Loucy (cell line): ENCODE data around the gene RASGRP2.

Source experiments
- H2AFZ ChIP-seq: fragments of 200-600 bp; sonication (generic); 2 replicates; pipeline ENCODE4 v1.6.0; 2016; ENCODE audit warnings: antibody characterized with exemption, mild to moderate bottlenecking, low read length, moderate library complexity
- H3F3A ChIP-seq: fragments of 200-600 bp; 2 replicates; pipeline ENCODE4 v1.6.0; 2016; ENCODE audit warnings: antibody characterized with exemption, low read depth, mild to moderate bottlenecking
- H3K27me3 ChIP-seq: fragments of 200-600 bp; sonication (generic); 2 replicates; pipeline ENCODE4 v1.6.1; 2014; ENCODE audit warnings: low read length, mild to moderate bottlenecking; ENCODE audit not compliant: insufficient read depth, poor library complexity, severe bottlenecking
- H3K36me3 ChIP-seq: fragments of 200-600 bp; sonication (generic); 2 replicates; pipeline ENCODE4 v1.6.1; 2016; ENCODE audit warnings: low read length; ENCODE audit not compliant: insufficient read depth
- H3K4me1 ChIP-seq: fragments of 200-600 bp; sonication (generic); 2 replicates; pipeline ENCODE4 v1.5.1; 2014; ENCODE audit warnings: low read length, mild to moderate bottlenecking; ENCODE audit not compliant: insufficient read depth, poor library complexity, severe bottlenecking
- H3K4me2 ChIP-seq: fragments of 200-600 bp; sonication (generic); 2 replicates; pipeline ENCODE4 v1.6.0; 2014; ENCODE audit warnings: antibody characterized with exemption, low read length, low read depth, mild to moderate bottlenecking; ENCODE audit not compliant: poor library complexity, severe bottlenecking
- H3K4me3 ChIP-seq: fragments of 200-600 bp; sonication (generic); 2 replicates; pipeline ENCODE4 v1.5.1; 2014; ENCODE audit warnings: low read length, mild to moderate bottlenecking, mixed read lengths; ENCODE audit not compliant: poor library complexity, severe bottlenecking
- H3K79me2 ChIP-seq: fragments of 200-600 bp; sonication (generic); 2 replicates; pipeline ENCODE4 v1.6.1; 2014; ENCODE audit warnings: low read length; ENCODE audit not compliant: insufficient read depth
- H3K9ac ChIP-seq: fragments of 200-600 bp; sonication (generic); 2 replicates; pipeline ENCODE4 v1.6.0; 2014; ENCODE audit warnings: mild to moderate bottlenecking, low read depth, low read length, moderate library complexity; ENCODE audit not compliant: poor library complexity, severe bottlenecking
- H3K9me2 ChIP-seq: fragments of 200-600 bp; sonication (generic); replicated peaks from 2 replicates; pipeline ENCODE4 v1.6.1; 2016; ENCODE audit warnings: low read depth, low read length, mixed read lengths
- H3K9me3 ChIP-seq: fragments of 200-600 bp; sonication (generic); 2 replicates; pipeline ENCODE4 v1.6.1; 2014; ENCODE audit warnings: mild to moderate bottlenecking, antibody characterized with exemption, low read length, low read depth; ENCODE audit not compliant: insufficient read depth
- H4K20me1 ChIP-seq: fragments of 200-600 bp; sonication (generic); 2 replicates; pipeline ENCODE4 v1.6.0; 2014; ENCODE audit warnings: antibody characterized with exemption, low read length, mild to moderate bottlenecking; ENCODE audit not compliant: insufficient read depth, poor library complexity, severe bottlenecking
- EZH2phosphoT487 ChIP-seq: fragments of 200-600 bp; IDR thresholded peaks from 2 replicates; pipeline ENCODE4 v1.6.1; 2018; ENCODE audit warnings: antibody characterized with exemption, mild to moderate bottlenecking, moderate library complexity, borderline replicate concordance
- TF ChIP-seq, protein P1 (sequence below): fragments of 200-600 bp; sonication (generic); conservative IDR thresholded peaks from 2 replicates; pipeline ENCODE4 v1.5.1; 2014; ENCODE audit warnings: mild to moderate bottlenecking, antibody characterized with exemption, low read length

The RASGRP2 gene

DNA sequence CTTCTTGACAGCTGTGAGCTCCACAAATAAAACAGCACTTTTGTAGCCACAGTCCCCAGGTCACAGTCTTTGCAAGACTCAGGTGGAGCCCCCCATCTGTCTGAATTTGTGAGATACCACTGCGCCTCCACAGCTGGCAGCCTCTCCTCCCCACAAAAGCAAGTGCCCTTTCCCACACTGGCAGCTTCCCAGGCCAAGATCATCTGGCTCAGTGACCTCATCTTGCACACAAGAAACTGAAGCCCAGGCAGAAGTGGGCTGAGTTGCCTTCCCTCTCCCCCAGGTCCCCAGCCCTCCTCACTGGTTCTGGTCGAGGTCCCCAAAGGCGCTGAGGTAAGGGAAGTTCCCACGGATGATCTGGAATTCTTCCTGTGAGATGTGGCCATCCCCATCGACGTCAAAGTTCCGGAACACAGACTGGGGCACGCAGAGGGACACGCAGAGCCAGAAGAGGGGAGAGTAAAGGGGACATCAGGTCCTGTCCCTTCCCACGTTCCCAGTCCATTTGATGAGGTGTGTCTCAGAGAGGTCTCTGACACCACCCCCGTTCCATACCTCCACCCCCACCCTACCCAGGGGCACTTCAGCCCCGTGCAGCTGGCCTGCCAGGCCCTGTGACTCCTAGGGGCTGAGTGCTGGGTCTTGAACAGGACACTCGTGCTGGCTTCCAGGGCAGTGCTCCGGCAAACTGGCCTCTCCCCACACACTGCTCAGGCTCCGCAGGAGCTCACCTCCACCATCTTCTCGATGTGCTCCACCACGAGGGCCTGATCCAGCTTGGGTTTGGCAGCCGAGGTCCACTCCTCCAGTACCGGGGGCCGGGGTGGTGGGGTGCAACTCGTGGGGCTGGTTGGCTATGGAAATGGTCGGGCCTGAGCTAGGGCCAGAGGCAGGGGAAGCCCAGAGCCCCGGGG is 8.9 kb downstream of the RASGRP2 start:
- TF ChIP-seq, protein P1, sequence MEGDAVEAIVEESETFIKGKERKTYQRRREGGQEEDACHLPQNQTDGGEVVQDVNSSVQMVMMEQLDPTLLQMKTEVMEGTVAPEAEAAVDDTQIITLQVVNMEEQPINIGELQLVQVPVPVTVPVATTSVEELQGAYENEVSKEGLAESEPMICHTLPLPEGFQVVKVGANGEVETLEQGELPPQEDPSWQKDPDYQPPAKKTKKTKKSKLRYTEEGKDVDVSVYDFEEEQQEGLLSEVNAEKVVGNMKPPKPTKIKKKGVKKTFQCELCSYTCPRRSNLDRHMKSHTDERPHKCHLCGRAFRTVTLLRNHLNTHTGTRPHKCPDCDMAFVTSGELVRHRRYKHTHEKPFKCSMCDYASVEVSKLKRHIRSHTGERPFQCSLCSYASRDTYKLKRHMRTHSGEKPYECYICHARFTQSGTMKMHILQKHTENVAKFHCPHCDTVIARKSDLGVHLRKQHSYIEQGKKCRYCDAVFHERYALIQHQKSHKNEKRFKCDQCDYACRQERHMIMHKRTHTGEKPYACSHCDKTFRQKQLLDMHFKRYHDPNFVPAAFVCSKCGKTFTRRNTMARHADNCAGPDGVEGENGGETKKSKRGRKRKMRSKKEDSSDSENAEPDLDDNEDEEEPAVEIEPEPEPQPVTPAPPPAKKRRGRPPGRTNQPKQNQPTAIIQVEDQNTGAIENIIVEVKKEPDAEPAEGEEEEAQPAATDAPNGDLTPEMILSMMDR, result no peak
- TF ChIP-seq EZH2phosphoT487, result no peak
- Histone ChIP-seq H3K4me1 (no peaks in the 10 kb centered on the region), H3K9me2 (no peaks in the 10 kb centered on the region), H3K9ac (no peak overlapping the region), H3K27me3 (no peaks in the 10 kb centered on the region), H3K4me3 (no peak overlapping the region), H3K79me2 (no peaks in the 10 kb centered on the region), H3K36me3 (peaks cover 19% of the 10 kb centered on the region; the same call in 1 of the 2 replicates), H3K4me2 (no peak overlapping the region), H3K9me3 (no peaks in the 10 kb centered on the region), H3F3A (no peaks in the 10 kb centered on the region), H4K20me1 (no peaks in the 10 kb centered on the region), H2AFZ (no peak overlapping the region)

DNA sequence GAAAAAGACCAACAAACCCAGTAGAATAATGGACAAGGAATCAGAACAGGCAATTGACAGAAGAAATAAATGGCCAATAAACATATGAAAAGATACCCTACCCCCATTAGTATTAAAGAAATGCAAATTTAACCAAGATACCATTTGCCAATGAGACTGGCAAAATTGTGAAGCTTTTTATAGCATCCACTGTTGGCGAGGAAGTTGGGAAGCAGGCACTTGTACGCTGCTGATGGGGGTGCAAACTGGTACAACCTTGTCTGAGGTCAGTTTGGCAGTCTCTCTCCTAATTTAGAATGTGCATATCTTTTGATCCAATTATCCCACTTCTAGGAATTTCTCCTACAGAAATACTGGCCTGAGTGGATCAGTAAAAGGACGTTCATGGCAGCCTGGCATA is 12.3 kb downstream of the RASGRP2 start:
- H3K4me1 ChIP-seq, result no peaks in the 10 kb centered on the region
- peaks cover 18% of the 10 kb centered on the region; the same call in 1 of the 2 replicates for H3K36me3 ChIP-seq
- H3K9me3 ChIP-seq, result no peaks in the 10 kb centered on the region
- no peak overlapping the region for H3K9ac ChIP-seq
- H2AFZ ChIP-seq, result no peak overlapping the region
- H3K4me3 ChIP-seq, result no peak overlapping the region
- no peak overlapping the region for H3K4me2 ChIP-seq
- no peaks in the 10 kb centered on the region for H4K20me1 ChIP-seq
- H3F3A ChIP-seq, result no peaks in the 10 kb centered on the region
- TF ChIP-seq EZH2phosphoT487, result no peak
- TF ChIP-seq, protein P1, result no peak
- H3K27me3 ChIP-seq, result no peaks in the 10 kb centered on the region
- no peaks in the 10 kb centered on the region for H3K9me2 ChIP-seq
- H3K79me2 ChIP-seq, result no peaks in the 10 kb centered on the region

DNA sequence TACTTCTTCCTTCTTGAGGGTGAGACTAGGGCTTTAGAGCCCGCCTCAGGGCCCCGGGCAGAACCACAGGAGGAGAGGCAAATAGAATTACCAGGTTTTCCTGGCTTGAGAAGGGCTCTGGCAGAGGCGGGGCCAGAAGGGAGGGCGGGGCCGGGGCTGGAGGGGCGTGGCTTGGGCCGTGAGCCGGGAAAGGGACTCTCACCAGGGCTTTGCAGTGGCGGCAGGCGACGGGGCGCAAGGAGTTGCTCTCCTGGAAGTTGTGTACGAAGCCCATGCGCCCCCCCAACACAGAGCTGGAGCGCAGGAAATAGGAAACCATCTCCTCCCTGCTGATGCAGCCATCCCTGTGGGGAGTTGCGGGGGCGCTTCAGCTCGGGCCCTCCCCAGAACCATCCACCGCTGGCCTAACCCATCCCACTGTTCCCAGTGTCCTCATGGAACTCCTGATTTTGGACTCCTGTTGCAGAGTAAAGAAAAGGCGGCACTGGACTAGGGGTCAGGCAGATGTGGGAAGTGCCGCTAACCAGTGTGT is 14.0 kb downstream of the RASGRP2 start:
- Histone ChIP-seq H3K79me2 (no peaks in the 10 kb centered on the region), H3K9me3 (no peaks in the 10 kb centered on the region), H3K27me3 (no peaks in the 10 kb centered on the region), H3K9ac (no peak overlapping the region), H4K20me1 (no peaks in the 10 kb centered on the region), H2AFZ (no peak overlapping the region), H3K4me3 (no peak overlapping the region), H3K9me2 (no peaks in the 10 kb centered on the region), H3K36me3 (peaks cover 13% of the 10 kb centered on the region; the same call in 1 of the 2 replicates), H3F3A (no peaks in the 10 kb centered on the region), H3K4me1 (peaks cover under 1% of the 10 kb centered on the region), H3K4me2 (no peak overlapping the region)
- TF ChIP-seq, protein P1, result no peak
- no peak for TF ChIP-seq EZH2phosphoT487
